GM19043 (cell line): ENCODE data around the gene EPO.

Experiments used
- ATAC-seq: cut with Tn5 transposase; IDR thresholded peaks from one replicate; pipeline ENCODE4 v1.9.1; 2021; ENCODE audit warnings: low read depth; ENCODE audit not compliant: unreplicated experiment

EPO gene

DNA sequence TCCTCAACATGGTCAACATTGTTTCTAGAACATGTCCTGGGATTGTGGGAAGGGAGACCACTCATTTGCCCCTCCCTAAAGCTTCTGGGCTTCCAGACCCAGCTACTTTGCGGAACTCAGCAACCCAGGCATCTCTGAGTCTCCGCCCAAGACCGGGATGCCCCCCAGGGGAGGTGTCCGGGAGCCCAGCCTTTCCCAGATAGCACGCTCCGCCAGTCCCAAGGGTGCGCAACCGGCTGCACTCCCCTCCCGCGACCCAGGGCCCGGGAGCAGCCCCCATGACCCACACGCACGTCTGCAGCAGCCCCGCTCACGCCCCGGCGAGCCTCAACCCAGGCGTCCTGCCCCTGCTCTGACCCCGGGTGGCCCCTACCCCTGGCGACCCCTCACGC lies at the start of gene EPO:
EPO (plus strand) TSS at position 190 of the 392 bp plus-strand sequence. CDS start 513 bp downstream, outside the sequence.
- ATAC-seq = no peak

DNA sequence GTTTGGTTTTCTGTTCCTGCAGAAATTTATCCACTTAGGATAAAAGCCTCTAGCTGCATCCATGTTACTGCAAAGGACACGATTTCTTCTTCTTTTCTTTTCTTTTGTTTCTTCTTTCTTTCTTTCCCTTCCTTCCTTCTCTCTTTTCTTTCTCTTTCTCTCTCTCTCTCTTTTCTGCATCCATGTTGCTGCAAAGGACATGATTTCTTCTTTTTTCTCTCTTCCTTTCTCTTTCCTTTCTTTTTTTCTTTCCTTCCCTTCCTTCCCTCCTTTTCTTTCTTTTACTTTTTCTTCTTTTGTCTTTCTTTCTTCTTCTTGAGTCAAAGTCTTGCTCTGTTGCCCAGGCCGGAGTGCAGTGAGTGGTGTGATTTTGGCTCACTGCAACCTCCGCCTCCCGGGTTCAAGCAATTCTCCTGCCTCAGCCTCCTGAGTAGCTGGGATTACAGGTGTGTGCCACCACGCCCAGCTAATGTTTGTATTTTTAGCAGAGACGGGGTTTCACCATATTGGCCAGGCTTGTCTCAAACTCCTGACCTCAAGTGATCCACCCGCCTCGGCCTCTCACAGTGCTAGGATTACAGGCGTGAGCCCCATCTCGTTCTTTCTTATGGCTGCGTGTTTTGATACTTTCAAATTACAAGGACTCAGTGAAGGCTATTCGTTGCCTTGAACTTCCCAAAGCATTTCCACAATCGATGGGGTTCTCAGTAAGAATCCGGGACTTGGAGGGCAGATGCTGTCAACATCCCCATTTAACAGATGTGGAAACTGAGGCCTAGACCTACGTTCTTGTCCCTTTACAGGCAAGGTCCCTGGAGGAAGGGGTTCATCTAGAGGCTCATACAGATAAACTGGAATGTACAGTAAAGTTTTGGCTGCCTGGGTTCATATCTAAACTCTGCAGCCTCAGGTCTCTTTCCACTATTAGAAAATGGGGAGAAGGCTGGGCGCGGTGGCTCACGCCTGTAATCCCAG lies 48.6 kb upstream of the EPO start:
- ATAC-seq = no peak

DNA sequence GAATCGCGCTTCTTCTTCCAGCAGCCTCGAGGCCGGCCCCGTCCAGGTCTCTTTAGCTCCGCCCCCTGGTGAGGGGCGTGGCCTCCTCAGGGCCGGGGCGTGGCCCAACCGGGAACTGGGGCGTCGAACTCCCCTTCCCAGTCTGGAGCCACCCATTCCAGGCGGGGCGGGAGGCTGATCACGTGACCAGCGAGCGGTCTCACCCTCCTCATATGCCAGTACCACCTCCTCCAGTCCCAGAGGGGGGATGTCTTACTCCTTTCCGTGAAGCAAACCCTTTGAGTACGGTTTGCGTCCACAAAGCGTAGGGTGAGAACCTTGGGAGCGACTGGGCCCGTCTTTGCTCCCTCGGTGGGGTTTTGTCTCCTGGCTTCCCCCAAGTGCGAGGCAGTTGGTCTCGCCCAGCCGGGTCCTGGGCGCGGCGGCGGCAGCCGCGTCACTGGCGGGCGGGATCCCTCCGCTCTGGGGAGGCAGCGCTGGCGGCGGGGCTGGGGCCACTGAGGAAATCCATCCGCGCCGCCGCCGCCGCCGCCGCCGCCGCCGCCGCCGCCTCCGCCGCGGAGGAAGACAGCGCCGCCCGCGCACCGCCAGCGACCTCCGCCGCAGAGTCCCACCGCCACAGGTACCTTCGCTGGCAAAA lies 46.8 kb upstream of the EPO start, which contains the start of gene GNB2:
GNB2 (plus strand) TSS at position 439 of the 640 bp plus-strand sequence. CDS start 2,526 bp downstream, outside the sequence.
- peak; percentile 59 for ATAC-seq

DNA sequence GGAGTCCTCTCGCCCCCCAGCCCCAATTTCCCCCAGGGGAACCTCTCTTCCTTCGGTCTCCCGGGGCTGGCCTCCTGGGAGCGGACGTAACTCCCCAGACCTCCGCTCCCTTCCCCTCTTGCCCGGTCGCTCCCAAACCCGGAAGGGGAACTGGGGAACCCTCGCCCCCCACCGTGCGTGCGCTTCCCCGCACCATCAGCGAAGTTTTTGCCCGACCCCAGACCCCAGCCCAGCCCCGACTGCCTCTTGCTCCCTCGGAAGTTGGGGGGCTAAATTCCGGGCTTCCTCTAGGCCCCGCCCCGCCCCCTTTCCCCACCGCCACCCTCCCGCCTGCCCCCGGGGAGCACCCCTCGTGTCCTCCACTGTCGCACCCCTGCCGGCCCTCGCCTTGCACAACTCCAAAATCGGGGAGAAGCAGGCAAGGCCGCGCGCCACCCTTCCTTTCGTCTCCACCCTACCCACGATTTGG lies 46.3 kb upstream of the EPO start:
- ATAC-seq = no peak

DNA sequence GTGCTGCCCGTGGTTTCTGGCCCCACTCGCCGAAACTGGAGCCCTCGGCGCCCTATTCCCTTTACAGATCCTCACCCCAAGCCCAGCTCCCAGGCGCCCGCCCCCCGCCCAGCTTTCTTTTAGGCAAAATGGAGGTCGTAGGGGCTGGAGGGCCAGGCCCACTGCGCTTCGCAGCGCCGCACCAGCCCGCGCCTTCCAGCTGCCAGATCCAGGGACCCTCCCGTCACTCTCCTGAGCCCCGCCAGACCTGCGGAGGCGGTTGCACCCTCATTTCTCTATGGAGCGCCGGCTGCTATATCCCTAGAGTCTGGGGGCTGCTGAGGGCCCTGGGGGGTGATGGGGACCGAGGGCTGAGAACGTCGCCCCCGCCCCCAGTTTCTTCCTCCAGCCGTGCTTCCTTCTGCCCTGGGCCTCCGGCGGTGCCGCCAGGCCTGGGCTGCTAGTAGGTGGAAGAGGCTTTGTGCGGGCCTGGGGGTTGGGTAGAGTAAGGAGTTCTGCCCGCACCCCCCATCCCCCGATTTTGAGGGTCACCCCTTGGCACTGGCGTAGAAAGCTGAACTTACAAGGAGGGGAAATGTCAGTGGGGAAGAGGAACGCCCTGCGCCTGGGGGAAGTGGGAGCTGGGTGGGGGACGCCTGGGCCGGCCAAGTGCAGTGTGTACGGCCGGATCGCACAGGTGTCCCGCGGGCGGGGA lies 45.7 kb upstream of the EPO start:
- no peak for ATAC-seq

DNA sequence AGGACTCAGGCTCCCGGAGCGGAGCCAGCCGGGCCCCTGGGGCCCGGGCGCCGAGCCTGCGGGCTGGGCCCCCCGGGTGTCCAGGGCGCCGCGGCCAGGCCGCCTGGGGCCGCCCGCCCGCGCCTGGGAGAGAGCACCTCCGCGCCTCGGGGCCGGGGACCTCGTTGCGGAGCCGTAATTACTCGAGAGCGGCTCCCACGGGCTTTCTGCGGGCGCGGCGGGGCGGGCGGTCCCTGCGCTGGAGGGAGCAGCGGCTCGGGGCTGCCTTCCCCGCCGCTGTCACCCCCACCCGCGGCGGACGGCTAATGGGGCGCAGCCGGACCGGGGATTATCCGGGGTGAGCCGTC lies 45.2 kb upstream of the EPO start:
- no peak for ATAC-seq

DNA sequence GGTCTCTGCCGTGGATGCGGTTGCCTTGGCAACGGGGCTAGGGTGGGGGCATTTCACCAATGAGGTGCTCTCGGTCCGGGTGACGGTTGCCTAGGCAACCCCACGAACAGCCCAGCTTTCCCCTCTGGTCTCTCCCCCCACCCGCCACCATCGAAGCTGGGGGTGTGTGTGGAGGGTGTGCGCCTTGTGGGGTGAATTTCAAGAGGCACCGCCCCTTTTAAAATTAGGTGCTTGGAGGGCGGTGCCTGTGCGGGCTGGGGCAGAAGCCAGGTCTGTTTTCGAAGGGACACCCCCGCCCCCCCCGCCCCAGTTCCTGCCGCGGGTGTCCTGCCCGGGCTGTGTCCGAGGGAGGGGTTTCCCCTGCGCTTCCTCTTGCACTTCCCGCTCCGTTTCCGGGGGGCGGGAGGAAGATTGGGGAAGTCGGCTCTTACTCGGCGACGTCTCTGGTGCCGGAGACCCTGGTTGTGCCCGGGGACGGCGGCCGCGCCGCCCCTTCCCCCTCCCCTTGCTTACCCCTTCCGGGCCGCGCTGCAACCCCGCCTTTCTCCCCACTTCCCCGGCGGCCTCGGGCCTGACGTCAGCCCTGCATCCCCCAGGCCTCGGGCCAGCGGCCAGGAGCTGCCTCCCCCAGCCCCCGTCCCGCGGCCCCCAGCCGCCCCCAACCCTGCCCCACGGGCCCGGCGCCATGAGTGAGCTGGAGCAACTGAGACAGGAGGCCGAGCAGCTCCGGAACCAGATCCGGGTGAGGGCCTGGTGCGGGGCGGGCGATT lies 44.5 kb upstream of the EPO start:
- ATAC-seq = peak; percentile 36

DNA sequence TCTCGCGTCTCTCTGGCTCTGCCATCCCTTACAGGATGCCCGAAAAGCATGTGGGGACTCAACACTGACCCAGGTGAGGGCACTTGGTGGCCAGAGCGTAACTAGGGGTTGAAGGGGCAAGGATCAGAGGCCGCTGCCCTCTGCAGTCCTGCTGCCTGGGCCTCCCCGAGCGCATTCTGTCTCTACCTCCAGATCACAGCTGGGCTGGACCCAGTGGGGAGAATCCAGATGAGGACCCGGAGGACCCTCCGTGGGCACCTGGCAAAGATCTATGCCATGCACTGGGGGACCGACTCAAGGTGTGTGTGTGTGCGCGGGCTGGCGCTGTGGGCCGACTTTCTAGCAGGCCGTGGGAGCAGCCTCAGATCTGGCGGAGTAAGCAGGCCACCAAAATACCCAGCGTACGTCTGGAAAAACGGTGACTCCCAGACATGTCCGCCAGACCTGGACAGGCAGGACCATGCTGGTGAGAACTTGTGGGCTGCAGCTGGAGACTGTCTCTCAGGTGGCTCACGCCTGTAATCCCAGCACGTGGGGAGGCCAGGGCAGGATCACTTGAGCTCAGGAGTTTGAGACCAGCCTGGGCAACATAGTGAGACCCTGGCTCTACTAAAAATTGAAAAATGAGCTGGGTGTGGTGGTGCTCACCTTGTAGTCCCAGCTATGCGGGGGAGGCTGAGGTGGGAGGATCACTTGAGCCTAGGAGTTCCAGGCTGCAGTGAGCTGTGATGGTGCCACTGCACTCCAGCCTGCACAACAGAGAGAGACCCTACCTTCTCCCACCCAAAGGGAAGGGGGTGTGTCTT lies 43.6 kb upstream of the EPO start:
- no peak for ATAC-seq

DNA sequence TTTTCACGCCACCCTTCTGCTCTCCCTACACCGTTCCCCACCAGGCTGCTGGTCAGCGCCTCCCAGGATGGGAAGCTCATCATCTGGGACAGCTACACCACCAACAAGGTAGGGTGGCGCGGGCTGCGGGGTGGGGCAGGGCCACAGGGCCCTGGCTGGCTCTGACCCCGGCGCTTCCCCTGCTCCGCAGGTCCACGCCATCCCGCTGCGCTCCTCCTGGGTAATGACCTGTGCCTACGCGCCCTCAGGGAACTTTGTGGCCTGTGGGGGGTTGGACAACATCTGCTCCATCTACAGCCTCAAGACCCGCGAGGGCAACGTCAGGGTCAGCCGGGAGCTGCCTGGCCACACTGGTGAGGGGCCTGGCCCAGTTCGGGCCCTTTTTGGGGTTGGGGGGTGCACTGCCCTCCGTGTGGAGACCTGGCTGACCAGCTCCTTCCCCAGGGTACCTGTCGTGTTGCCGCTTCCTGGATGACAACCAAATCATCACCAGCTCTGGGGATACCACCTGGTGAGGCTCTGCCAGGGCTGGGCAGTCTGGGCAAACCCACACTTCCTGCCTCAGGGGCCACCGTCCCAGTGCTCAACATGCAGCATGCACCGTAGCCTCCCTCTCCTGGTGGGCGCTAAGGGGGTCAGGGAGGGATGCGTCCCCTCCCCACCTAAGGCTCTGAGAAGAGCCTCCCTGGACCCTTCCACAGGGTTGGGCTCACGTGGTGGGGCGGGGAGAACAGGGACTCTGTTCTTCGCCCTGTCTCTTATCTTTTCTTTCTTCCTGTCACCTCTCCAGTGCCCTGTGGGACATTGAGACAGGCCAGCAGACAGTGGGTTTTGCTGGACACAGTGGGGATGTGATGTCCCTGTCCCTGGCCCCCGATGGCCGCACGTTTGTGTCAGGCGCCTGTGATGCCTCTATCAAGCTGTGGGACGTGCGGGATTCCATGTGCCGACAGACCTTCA lies 42.7 kb upstream of the EPO start:
- ATAC-seq = no peak

DNA sequence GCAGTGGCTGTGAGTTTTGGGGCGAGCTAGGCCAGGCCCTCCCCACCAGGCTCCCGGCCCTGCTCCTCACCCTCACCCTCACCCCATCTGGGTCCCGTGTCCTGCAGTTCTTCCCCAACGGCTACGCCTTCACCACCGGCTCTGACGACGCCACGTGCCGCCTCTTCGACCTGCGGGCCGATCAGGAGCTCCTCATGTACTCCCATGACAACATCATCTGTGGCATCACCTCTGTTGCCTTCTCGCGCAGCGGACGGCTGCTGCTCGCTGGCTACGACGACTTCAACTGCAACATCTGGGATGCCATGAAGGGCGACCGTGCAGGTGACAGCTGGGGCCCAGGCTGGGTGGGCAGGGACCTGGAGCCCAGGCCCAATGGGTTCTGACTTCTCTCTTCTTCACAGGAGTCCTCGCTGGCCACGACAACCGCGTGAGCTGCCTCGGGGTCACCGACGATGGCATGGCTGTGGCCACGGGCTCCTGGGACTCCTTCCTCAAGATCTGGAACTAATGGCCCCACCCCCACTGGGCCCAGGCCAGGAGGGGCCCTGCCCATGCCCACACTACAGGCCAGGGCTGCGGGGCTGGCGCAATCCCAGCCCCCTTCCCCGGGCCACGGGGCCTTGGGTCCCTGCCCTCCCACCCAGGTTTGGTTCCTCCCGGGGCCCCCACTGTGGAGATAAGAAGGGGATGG lies 41.8 kb upstream of the EPO start:
- ATAC-seq = no peak

DNA sequence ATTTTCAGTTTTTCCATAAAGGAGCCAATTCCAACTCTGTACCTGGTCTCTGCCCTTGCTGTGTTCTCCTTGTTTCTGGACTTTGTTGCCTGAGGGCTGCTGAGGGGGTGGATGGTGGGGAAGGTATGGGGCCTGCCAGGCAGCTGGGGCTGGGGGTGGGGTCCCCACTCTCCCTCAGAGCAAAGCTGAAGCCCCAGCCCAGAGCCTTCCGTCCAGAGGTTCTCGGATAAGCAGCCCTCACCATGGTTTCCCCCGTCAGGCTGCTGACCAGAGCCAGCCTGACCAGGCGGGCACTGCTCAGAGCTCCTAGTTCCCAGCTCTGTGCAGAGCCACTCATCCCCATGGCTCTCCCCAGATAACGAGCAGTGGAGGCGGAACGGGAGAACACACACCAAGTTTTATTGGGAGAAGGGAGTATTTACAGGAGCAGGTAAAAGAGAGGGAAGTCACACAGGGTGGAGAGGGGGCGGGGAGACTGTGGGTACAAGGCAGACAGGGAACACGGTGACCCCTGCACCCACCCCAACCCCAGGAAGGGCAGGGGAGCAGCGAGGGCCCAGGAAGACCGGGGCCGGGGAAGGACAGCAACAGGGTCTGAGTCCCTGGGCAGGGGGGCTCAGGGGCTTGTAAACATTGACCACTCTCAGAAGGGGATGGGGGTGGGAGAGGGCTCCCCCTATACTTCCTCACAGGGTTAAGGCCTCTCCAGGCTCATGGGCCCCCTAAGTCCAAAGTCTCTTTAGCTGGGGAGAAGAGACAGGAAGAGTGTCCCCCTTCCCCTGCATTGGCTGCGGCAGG lies 40.9 kb upstream of the EPO start:
- no peak for ATAC-seq

DNA sequence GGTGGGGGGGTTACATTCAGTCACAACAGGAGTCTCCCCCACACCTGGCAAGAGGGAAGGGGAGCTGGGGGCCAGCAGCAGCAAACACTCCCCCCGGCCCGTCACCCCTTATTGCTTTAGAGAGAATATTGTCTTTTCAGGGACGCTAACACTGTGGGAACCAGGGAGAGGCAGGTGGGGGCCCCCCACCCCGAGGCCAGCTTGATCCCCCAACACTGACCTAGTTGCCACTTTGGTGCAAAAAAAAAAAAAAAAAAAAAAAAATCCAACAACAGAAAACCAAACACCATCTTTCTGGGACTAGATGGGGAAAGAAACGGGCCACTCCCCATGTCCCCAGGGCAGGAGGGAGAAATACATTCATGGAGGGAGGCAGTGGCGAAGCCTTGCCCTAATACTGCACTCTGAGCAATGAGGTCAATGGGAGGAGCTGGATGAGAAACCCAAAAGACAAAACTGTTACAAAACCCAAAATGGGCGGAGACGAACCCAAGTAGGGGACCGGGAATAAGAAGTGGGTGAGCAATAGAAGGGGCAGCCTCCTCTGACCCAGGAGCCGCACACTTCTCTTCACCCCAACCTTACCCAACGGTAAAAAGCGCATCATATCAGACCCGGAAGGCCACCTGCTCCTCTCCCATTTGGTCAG lies 40.2 kb upstream of the EPO start:
- ATAC-seq = no peak

DNA sequence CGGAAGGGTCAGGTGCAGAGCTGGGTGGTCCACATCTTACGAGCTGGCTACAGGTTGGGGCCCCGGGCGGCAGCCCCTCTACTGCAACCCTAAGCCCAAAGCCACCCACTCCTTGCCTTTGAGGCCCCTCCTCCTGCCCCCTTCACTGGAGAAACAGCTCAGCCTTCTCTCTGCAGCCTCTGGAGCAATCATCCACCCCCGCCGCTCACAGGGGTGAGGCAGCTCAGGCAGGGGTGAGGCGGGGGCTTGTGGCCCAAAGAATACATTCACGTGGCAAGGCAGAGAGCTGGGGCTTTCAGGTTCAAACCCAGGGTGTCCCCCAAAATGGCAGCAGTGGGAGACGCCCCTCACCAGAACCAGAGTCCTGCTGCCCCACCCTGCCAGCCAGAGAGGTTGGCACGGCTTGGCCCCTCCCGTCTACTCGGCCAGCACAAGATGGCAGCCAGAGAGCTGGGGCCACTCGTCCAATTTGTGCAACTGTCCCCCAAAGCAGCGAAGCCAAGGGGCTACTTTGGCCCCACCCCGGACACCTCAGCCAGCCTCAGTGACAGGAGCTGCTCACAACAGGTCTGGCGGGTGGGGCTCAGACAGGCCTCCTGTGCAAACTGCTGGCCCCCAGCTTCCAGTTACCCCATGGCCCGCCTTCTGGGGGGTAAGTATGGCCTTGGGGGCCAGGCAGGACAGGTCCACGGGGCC lies 39.5 kb upstream of the EPO start:
- ATAC-seq = no peak

DNA sequence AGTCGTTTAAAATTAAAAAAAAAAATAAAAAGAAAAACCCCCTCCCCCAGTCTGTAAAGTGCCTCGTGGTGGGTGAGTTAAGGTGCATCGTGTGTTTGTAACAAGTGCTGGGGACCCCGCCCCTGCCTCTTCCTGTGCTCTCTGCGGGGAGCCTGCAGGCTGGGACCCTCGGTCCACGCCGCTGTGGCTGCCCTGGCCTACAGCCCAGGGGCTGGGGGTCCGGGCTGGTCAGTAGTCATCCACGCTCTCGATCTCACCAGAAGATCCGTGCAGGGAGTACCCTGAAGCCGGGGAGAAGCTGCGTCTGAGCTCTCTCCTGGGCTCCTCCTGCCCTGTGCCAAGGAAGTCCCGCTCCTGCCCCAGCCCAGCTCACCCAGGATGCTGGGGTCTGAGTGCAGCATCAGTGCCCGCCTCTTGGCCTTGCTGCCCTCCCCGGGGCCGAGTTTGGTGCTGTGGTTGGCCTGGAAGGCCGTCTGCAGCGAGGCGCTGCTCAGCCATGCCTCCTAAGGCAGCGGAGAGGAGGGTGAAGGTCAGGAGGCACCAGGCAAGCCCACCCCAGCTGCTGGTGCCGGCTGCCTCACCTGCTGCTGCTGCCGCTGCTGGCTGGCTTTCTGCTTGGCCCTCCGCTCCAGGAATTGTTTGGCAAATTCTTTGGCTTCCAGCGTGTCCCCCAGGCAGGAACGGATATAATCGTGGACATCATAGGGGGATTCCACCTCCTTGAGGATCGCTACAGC lies 38.6 kb upstream of the EPO start:
- ATAC-seq = no peak

DNA sequence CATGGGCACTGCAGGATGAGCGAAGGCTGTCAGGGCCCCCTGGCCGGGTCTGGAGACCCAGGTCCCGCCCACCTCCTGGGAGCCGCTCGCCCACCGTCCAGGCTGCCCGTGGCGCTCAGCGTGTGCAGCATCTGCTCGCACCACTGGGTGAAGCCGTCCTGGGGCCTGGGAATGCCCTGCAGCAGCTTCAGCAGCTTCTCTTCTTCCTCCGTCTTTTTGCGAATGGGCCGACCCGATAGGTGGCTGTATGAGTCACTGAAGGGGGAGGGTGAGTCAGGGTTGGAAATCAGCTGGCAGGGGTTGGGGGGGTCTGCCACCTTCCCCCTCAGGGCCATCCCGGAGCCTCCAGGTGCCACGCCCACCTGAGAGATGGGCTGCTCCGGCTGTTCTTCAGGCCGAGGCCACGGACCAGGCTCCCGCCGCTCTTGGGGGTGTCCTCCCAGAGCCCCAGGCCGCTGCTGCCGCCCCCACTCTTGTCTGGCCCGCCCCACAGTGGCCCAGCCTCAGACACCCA lies 38.0 kb upstream of the EPO start:
- no peak for ATAC-seq
